GM18502 (cell line): ENCODE results near the gene HS3ST6.
"Not testable (repeated sequence)": the region's sequence is repeated elsewhere in the genome, so short reads cannot be mapped to it uniquely, and the experiment has no call there.

Source experiments
- ATAC-seq: cut with Tn5 transposase; IDR thresholded peaks from one replicate; pipeline ENCODE4 v1.9.1; 2021; ENCODE audit warnings: mild to moderate bottlenecking; ENCODE audit not compliant: unreplicated experiment, poor library complexity

The HS3ST6 gene

GRCh38 chr16:1929578-1930337, 11.5 kb upstream of the HS3ST6 start:
- ATAC-seq: peak; percentile 86

DNA sequence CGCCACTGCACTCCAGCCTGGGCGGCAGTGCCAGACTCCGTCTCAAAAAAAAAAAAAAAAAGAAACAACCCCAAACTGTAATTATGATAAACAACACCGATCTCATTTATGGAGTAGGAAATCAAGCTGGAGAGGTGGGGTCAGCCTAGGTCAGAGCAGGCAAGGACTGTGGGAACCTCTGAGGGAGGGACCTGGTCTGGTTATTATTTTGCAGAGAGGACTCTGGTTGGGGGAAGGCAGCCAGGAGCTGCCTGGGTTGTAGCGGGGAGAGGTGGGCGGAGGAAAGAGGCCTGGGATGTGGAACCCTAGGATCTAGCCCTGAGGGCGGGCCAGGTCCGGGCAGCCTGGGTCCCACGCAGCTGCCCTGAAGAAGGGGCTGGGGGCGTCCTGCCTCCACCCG, 10.9 kb upstream of the HS3ST6 start:
- no peak for ATAC-seq

DNA sequence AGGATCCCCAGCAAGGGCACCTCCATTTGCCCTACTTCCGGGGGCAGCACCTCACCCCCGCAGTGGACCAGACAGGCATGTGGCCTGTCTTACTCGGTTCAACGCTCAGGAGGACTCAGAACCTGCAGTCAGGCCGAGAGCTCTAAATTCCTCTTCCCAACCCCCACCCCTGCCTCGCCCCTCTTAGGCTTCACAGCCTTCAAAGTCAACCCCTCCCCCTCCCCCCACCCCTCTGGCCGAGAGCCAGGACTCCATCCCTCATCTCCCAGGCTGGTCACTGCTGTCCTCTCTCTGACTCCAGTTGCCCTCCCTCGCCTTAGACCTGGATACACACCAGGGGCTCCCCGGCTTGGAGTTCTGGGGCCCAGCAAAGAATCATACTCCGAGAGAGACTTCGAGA, 8.1 kb upstream of the HS3ST6 start:
- ATAC-seq: no peak

- no peak for ATAC-seq
Measured at GRCh38 chr16:1924095-1924494, 5.9 kb upstream of the HS3ST6 start.

GRCh38 chr16:1923299-1924034, 5.3 kb upstream of the HS3ST6 start:
- no peak for ATAC-seq

GRCh38 chr16:1922357-1922756, 4.1 kb upstream of the HS3ST6 start:
- no peak for ATAC-seq

DNA sequence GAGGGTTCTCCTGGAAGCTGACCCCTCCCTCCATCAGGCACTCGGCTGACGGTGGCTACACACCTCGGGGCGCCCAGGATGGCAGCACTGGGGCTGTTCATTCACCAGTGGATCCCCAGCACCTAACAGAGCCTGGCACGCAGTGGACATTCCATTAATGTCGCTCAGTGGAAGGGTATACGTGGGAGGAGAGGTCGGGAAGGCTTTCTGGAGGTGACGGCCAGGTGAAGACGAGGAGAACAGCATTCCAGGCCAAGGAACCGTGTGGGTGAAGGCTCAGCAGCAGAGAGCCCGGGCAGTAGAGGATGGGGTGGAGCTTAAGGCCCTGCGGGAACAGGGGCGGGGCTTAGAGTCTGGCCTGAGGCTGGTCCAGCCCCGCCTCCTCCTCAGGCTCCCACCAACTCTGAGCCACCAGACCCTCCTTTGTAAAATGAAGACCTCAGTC, 2.5 kb upstream of the HS3ST6 start:
- no peak for ATAC-seq

- not testable (repeated sequence) for ATAC-seq
Measured at GRCh38 chr16:1920122-1920521, 1.9 kb upstream of the HS3ST6 start.

- no peak for ATAC-seq
Measured at GRCh38 chr16:1919327-1919998, 1.2 kb upstream of the HS3ST6 start.

- no peak for ATAC-seq
Measured at GRCh38 chr16:1917665-1918350, 407 bp downstream of the HS3ST6 start.

GRCh38 chr16:1917056-1917664, 1.1 kb downstream of the HS3ST6 start:
- no peak for ATAC-seq

DNA sequence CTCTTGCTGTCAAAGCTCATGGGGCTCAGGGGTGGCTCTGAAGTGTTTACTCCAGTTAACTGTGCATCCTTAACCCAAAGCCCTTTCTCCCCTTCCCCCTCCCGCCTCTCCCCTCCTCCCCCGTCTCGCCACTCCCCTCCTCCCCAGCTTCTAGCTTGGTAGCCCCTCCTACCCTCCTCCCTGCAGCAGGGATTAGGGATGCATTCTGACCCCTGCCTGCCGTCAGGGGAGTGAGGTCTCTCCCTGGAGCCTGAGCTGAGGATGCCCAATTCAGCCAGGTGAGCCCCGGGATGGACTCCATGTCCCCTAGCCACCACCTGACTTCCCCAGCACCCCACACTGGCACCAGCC, 1.6 kb downstream of the HS3ST6 start:
- no peak for ATAC-seq

- ATAC-seq: no peak
Measured at GRCh38 chr16:1915732-1916639, 2.2 kb downstream of the HS3ST6 start.

DNA sequence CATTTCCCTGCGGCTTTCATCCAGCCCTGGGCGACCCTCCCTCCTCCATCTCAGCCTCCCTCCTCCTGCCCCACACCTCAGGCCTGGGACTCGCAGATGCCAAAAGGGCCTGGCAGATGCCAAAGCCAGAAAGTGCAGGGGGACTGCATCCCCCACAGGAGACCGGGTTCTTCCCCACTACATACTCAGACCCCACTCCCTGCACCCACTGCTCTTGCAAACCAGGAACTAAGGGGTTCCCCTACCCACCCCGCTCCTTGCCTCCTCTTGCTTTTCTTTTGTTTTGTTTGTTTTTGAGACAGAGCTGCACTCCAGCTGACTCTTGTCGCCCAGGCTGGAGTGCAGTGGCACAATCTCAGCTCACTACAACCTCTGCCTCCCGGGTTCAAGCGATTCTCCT, 3.2 kb downstream of the HS3ST6 start:
- ATAC-seq: no peak

DNA sequence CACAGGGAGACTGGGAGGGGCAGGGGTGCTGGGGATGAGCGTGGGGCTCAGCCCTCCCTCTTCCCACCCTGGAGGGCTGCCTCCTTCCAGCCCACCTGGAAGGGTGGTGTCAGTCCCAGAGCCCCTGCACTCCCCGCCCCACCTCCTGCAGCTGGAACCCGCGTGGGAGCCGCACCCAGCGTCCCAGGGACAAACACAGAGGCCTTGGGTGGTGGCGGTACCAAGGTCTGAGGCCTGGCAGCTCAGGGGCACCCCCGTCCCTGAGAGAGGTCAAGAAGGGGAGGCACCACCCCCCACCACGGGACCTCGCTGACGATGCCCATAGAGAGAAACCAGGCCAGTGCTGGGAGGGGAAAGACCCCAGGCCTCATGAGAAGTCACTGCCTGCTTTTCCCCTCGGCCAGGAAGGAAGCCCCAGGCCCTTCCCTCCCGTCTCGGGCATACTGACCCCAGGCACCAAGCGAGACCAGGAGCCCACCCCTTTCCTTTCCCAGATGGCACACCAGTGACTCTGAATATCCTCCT, 4.1 kb downstream of the HS3ST6 start:
- ATAC-seq: no peak

- no peak for ATAC-seq
Measured at GRCh38 chr16:1913327-1914083, 4.7 kb downstream of the HS3ST6 start.

DNA sequence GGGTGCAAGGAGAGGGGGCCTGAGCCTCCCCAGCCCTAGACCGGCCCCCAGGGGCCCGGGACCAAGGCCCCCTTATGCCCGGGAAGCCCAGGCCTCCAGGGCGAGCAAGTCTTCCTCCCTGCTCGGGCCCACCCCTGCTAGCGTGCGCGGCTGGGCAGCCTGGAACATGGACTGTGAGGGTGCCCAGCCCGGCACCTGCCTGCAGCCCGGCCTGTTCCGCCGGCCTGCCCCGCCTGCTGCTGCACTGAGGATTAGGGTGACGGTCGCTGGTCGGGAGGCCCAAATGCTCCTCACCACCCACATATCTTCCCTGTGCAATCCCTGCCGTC, 6.0 kb downstream of the HS3ST6 start:
- no peak for ATAC-seq

DNA sequence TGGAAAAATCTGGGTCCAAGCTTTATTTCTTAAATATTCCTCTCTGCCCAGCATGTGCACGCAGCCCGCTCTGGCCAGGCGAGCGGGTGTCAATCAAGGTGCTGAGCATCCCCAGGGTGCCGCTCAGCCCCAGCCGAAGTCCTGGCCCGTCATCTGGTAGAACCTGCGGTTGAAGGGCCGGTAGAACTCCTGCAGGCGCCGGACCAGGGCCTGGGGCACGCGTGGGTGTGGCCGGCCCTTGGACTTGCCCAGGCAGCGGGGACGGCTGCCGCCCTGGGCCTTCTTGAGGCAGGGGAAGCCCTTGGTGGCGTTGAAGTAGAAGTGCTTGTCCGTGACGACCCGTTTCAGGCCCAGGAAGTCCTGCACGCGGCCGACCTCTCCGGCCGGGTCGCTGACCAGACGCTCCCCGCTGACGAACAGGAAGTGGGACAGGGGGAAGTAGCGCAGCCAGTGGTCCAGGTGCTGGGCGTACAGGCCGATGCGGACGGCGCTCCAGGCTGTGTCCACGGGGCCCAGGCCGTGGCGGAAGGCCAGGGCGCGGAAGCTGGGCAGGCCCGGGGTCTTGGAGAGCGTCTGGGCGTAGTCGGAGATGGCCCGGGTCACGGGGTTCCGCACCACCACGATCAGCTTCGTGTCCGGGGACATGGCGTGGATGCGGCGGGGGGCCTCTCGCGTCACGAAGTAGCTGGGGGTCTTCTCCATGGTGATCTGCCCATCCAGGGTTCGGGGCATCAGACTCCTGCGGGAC, 6.6 kb downstream of the HS3ST6 start:
- no peak for ATAC-seq
